COLO829 (cell line): Measurements from ENCODE around the gene MAP2K4.
A peak's percentile ranks its signal among the peaks of the same experiment; 100 is the strongest.

ENCODE experiments used
- DNase-seq: peaks from one replicate; pipeline ENCODE4 v3.0.0; 2012; ENCODE audit warnings: low spot score

MAP2K4 gene

GRCh38 chr17:12089809-12090384 lies 69.2 kb downstream of the MAP2K4 start:
- peak; percentile 62 for DNase-seq

GRCh38 chr17:12094336-12094735 lies 73.7 kb downstream of the MAP2K4 start:
- no peak for DNase-seq

GRCh38 chr17:12095522-12095921 lies 74.8 kb downstream of the MAP2K4 start:
- no peak for DNase-seq

GRCh38 chr17:12097326-12097725 lies 76.6 kb downstream of the MAP2K4 start:
- no peak for DNase-seq

- DNase-seq = no peak
Measured at GRCh38 chr17:12098568-12098967, 77.9 kb downstream of the MAP2K4 start.

- DNase-seq = no peak
Measured at GRCh38 chr17:12099412-12099811, 78.7 kb downstream of the MAP2K4 start.

GRCh38 chr17:12104831-12105230 lies 84.2 kb downstream of the MAP2K4 start:
- no peak for DNase-seq

GRCh38 chr17:12107905-12108304 lies 87.2 kb downstream of the MAP2K4 start:
- DNase-seq = peak; percentile 26

GRCh38 chr17:12110906-12111305 lies 90.2 kb downstream of the MAP2K4 start:
- no peak for DNase-seq

GRCh38 chr17:12113156-12113555 lies 92.5 kb downstream of the MAP2K4 start:
- DNase-seq = no peak

- no peak for DNase-seq
Measured at GRCh38 chr17:12114686-12115418, 94.2 kb downstream of the MAP2K4 start.

GRCh38 chr17:12116143-12116542 lies 95.5 kb downstream of the MAP2K4 start:
- no peak for DNase-seq

- no peak for DNase-seq
Measured at GRCh38 chr17:12118617-12119016, 97.9 kb downstream of the MAP2K4 start.

- no peak for DNase-seq
Measured at GRCh38 chr17:12122075-12122474, 101.4 kb downstream of the MAP2K4 start.

- DNase-seq = no peak
Measured at GRCh38 chr17:12127177-12127576, 106.5 kb downstream of the MAP2K4 start.

GRCh38 chr17:12127667-12128066 lies 107.0 kb downstream of the MAP2K4 start:
- DNase-seq = no peak

- DNase-seq = no peak
Measured at GRCh38 chr17:12128946-12129345, 108.3 kb downstream of the MAP2K4 start.

- no peak for DNase-seq
Measured at GRCh38 chr17:12133183-12133582, 112.5 kb downstream of the MAP2K4 start.

GRCh38 chr17:12134101-12134500 lies 113.4 kb downstream of the MAP2K4 start:
- DNase-seq = no peak

- DNase-seq = no peak
Measured at GRCh38 chr17:12134587-12134986, 113.9 kb downstream of the MAP2K4 start.

GRCh38 chr17:12136243-12136642 lies 115.6 kb downstream of the MAP2K4 start:
- DNase-seq = no peak

- no peak for DNase-seq
Measured at GRCh38 chr17:12136646-12137045, 116.0 kb downstream of the MAP2K4 start.

GRCh38 chr17:12137859-12138258 lies 117.2 kb downstream of the MAP2K4 start:
- no peak for DNase-seq

- DNase-seq = no peak
Measured at GRCh38 chr17:12140685-12141084, 120.0 kb downstream of the MAP2K4 start.
